ENCODE measurements around the gene TUBB. TPM values are rescaled to one million over a fixed set of nuclear protein-coding genes. Genes with fewer than 3 reads are reported as not detected.

The TUBB gene
- total and polyA plus RNA-seq, 2 of the 8 experiments (the other 6 are each of a cell fraction or from before 2014, with no cell fraction given): 1,880 to 3,022 TPM

DNA sequence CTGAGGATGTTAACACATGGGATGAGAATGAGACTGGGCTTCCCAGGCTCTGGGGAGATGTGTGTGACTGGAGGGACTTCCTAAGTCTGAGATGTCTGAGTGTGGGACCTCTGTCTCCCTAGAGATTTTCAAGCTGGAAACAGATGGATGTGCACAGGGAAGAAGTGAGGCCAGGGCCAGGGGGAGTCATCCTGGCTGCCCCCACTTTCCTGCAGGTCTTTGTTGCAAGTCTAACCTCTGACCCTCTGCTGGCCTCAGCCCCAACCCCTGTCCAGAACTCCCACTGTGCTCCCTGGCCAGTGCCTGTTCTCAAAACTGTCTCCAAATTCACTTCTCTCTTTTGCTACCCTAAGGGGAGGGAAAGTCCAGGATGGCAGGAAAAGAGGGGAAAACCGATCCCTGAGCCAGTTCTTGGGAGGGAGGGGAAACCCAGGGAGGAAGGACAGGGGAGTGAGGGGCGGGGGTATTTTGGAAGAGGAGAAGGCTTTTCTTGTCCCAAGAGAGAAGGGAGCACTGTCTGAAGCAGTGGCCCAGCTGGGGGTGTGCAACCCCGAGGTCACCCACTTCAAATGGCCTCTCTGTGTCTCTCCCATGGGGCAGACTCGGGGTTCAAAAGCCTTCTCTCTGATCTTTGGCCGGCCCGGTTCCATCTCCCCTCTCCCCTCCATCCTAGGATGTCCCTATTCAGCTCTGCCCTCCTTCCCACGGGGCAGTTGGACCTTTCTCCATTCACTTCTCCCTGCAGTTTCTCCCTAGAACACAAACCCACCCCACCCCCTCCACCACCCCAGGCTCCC lies 36.8 kb upstream of the TUBB start (continued):
- no peak for TF ChIP-seq MAX (IDR thresholded peaks at IDR 0.05)
- TF ChIP-seq JUND (IDR thresholded peaks at IDR 0.05; ENCODE audit: low read length): no peak
- no peak for TF ChIP-seq NRF1 (IDR thresholded peaks at IDR 0.05; ENCODE audit: low read depth, low read length)
- no peak for TF ChIP-seq CREB1 (IDR thresholded peaks at IDR 0.05)
- TF ChIP-seq RXRA (IDR thresholded peaks at IDR 0.05; ENCODE audit: insufficient read depth, low read depth, low read length): no peak
- no peak for TF ChIP-seq EGR1 (IDR thresholded peaks at IDR 0.05; ENCODE audit: borderline replicate concordance, low read depth, low read length)
- TF ChIP-seq CTBP2 (IDR thresholded peaks at IDR 0.05; ENCODE audit: borderline replicate concordance, insufficient read depth, insufficient read length, low read length): no peak
